Nephron (organoid): ENCODE measurements around the gene TTLL12.

ENCODE experiments used
- H3K27ac Mint-ChIP-seq, 3 experiments: 2 replicates each; pipeline ENCODE4 v1.8.0; 2020; ENCODE audit warnings: mixed read lengths in 3 of 3, mild to moderate bottlenecking in 2 of 3, moderate library complexity in 1 of 3
- H3K27me3 Mint-ChIP-seq: 2 replicates; pipeline ENCODE4 v1.8.0; 2021; ENCODE audit warnings: low read depth, mild to moderate bottlenecking, moderate library complexity, mixed read lengths
- H3K36me3 Mint-ChIP-seq: 2 replicates; pipeline ENCODE4 v1.8.0; 2020; ENCODE audit warnings: low read depth, mixed read lengths
- H3K4me1 Mint-ChIP-seq: 2 replicates; pipeline ENCODE4 v1.8.0; 2020; ENCODE audit warnings: mixed read lengths
- H3K4me3 Mint-ChIP-seq, 3 experiments: 2 replicates each; pipeline ENCODE4 v1.8.0; 2020; ENCODE audit warnings: mild to moderate bottlenecking in 3 of 3, mixed read lengths in 3 of 3, moderate library complexity in 2 of 3
- H3K9me3 Mint-ChIP-seq: 2 replicates; pipeline ENCODE4 v1.8.0; 2020; ENCODE audit warnings: mixed read lengths
- CTCF ChIP-seq, 3 experiments: fragments of 200-600 bp; sonication (generic); IDR thresholded peaks; one replicate each; pipeline ENCODE4 v1.5.0; 2021; ENCODE audit warnings: antibody characterized with exemption in 3 of 3; ENCODE audit not compliant: unreplicated experiment in 3 of 3

Gene TTLL12

GRCh38 chr22:43183496-43184277 lies 3.2 kb downstream of the TTLL12 start:
- H3K27me3 Mint-ChIP-seq, result no peaks in the 10 kb centered on the region
- H3K4me3 Mint-ChIP-seq, result peak overlapping the region in 2 of 3 experiments; percentile 30 to 69
- no peak for TF ChIP-seq CTCF (IDR thresholded peaks at IDR 0.05; ENCODE audit: unreplicated experiment in 3 of 3)
- peaks cover 6% of the 10 kb centered on the region for H3K4me1 Mint-ChIP-seq
- H3K36me3 Mint-ChIP-seq, result peaks cover 19% of the 10 kb centered on the region
- no peaks in the 10 kb centered on the region for H3K9me3 Mint-ChIP-seq
- peak overlapping the region in 1 of 3 experiments; percentile 49 for H3K27ac Mint-ChIP-seq

DNA sequence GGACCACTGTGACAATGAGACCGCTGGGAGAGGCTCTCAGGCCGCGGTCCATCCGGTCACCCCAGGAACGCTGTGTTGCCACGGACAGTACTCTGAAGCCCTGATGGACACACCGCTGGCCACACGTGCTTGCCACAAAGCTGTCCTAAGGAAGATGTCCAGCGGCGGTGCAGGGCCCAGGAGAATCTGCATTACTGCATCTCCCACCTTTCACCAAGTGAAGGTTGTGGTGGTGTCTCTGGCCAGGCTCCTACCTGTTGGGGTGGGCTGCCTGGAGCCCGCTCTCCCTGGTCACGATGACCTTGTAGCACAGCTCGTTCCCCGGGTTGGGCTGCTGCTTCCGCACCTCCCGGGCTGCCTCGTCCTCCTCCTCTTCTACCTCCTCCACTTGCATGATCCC lies 4.2 kb downstream of the TTLL12 start:
- H3K4me3 Mint-ChIP-seq, result no peak overlapping the region
- no peak overlapping the region for H3K27ac Mint-ChIP-seq

DNA sequence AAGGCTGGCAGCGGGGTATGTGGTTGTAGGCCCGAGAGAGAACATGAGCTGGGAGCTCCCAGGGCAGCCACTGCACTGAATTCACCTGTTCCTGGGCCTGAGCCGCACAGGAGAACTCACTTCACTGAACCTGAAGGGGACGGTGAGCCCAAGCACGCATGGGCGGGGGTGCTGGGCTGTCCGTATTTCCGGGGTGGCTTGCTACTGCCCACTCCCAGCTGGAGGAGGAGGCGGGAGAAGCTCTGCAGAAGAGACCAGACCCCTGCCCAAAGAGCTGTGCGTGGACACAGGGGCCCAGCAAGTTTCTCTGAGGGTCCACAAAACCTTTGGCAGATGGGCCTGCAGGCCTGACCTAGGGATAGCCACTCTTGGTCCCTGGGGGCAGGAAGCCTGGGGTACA lies 4.8 kb downstream of the TTLL12 start:
- Mint-ChIP-seq H3K9me3 (no peaks in the 10 kb centered on the region), H3K27me3 (no peaks in the 10 kb centered on the region), H3K27ac (no peak overlapping the region), H3K36me3 (peaks cover 28% of the 10 kb centered on the region), H3K4me3 (no peak overlapping the region), H3K4me1 (peaks cover 6% of the 10 kb centered on the region)
- TF ChIP-seq CTCF (IDR thresholded peaks at IDR 0.05; ENCODE audit: unreplicated experiment in 3 of 3), result no peak

More for the DNA sequence above, 4.2 kb downstream of the TTLL12 start:
- Mint-ChIP-seq H3K4me1 (peaks cover 6% of the 10 kb centered on the region), H3K27me3 (no peaks in the 10 kb centered on the region), H3K36me3 (peaks cover 23% of the 10 kb centered on the region), H3K9me3 (no peaks in the 10 kb centered on the region)
- TF ChIP-seq CTCF (IDR thresholded peaks at IDR 0.05; ENCODE audit: unreplicated experiment in 3 of 3), result no peak

DNA sequence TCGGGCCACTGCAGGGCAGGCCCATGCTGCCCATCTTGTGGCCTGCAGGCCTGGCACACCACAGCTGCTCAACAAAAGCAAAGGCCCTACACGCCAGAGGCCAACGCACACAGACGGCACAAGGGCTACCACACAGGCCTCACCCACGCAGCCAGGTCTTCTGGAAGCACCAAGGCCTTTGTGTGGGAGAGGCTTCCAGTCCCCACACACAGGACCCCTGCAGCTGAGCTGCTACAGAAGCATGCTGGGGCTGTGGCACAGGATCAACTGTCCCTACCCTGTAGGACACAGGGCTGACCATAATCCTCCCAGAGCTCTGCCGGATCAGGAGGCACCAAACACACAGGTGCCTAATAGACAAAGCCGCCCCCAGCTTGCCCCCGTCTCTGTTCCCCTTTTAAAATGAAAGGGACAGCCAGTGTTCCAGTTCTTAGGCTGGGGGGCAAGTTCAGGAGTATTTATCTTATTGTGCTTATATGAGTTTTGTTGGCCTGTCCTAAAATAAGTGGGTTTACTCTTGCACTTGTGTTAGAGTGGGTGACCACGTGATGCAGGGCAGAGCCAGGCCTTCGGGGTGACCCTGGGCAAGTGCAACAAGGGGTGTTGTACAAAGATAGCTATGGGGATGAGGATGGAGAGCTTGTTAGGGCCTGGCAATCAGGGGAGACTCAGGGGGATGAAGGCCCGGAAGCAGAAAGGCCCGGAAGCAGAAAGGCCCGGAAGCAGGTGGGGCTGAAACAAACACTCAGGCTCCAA lies 5.4 kb downstream of the TTLL12 start:
- Mint-ChIP-seq H3K9me3 (no peaks in the 10 kb centered on the region), H3K36me3 (peaks cover 28% of the 10 kb centered on the region), H3K4me3 (no peak overlapping the region), H3K27me3 (no peaks in the 10 kb centered on the region), H3K27ac (no peak overlapping the region), H3K4me1 (peaks cover 6% of the 10 kb centered on the region)
- TF ChIP-seq CTCF (IDR thresholded peaks at IDR 0.05; ENCODE audit: unreplicated experiment in 3 of 3), result no peak

- Mint-ChIP-seq H3K27ac (no peak overlapping the region), H3K4me1 (peaks cover 6% of the 10 kb centered on the region), H3K27me3 (no peaks in the 10 kb centered on the region), H3K4me3 (no peak overlapping the region), H3K36me3 (peaks cover 32% of the 10 kb centered on the region), H3K9me3 (no peaks in the 10 kb centered on the region)
- no peak for TF ChIP-seq CTCF (IDR thresholded peaks at IDR 0.05; ENCODE audit: unreplicated experiment in 3 of 3)
Observed at GRCh38 chr22:43180670-43181069, 6.3 kb downstream of the TTLL12 start.
